Cardiac septum (tissue), 1 donor: ENCODE results near the gene SBSN. TPM values are rescaled to one million over a fixed set of nuclear protein-coding genes. Genes with fewer than 3 reads are reported as not detected.
A peak's percentile ranks its signal among the peaks of the same experiment; 100 is the strongest.

ENCODE experiments used
- DNase-seq: peaks from one replicate; pipeline ENCODE4 v3.0.0-alpha.2; 2020; ENCODE audit warnings: low spot score
- intact Hi-C: fragments of 100-400 bp; cut with DNase I; formaldehyde crosslinking; loops from one replicate; pipeline ENCODE4 v1.14.0; 2022
- total RNA-seq: library from RNA; stranded (reverse); fragmentation: NEBNext Ultra II Directional; extraction: Animal tissue kit (Norgen Biotek cat#: 25700); gene quantifications from one replicate; pipeline ENCODE4 v1.2.1, GENCODE V29; 2021
- donor health status: DM: no; HTN: no; CAD: no.

SBSN gene
- total RNA-seq, 1 donor from 2014 or later: not detected

DNA sequence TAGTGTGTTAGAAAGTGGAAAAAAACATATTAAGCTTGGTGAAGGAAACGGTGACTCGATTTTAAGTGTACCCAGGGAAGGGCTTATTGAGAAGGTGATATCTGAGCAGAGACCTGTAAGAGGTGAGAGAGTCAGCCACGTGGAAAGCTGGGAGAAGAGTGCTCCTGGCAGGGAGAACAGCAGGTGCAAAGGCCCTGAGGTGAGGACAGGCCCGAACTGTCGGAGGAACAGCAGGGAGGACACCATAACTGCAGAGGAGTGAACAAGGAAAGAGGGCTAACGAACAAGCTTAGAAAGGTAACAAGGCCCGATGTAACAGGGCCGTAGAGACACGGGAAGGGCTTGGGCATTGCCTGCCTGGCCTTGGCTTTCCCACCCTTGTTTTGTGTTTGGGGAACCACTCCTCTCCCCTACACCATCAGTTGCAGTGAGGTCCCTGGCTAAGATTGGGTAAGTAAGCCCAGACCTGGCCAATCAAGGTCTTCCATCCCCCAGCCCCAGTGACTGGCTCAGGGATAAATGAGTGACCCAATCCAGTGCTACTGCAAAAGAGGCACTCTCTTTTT, 28.0 kb upstream of the SBSN start:
- intact Hi-C loops: no loop called here
- DNase-seq: no peak

DNA sequence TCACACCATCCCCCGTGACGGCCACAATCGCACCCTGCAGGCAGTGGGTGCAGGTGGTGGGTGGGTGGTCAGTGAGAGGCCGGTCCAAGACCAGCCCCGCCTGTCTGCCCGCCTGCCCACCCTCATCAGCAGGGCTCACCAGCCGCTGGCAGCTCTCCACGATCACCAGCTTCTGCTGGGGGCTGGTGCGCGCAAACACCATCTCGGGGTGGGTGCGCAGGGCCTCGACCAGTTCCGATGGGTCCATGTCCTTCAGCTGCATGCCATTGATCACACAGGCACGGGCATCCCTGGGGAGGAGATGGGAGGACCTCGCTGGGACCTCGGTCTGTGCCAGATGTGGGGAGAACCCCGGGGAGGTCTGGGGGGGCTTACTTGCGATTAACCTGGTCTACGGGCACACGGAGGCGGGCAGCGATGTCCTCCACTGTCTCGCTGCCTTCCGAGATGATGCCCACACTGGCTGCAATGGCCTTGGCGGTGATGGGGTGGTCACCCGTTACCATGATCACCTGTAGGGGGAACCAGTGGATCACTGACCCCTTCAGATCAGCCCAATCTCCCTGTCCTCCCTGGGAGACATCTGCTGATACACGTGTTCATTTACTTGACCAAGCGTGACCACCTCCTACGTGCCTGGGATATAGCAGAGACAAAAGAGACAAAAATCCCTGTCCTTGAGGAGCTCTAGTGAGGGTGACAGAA, 27.3 kb upstream of the SBSN start:
- intact Hi-C loops: no loop called here
- DNase-seq: no peak

- DNase-seq: no peak
- intact Hi-C loops: no loop called here
Measured at GRCh38 chr19:35554076-35554475, 26.0 kb upstream of the SBSN start.

GRCh38 chr19:35553385-35554000, 25.4 kb upstream of the SBSN start:
- DNase-seq: no peak
- intact Hi-C loops: no loop called here

GRCh38 chr19:35552534-35553384, 24.6 kb upstream of the SBSN start:
- intact Hi-C loops: no loop called here
- no peak for DNase-seq

DNA sequence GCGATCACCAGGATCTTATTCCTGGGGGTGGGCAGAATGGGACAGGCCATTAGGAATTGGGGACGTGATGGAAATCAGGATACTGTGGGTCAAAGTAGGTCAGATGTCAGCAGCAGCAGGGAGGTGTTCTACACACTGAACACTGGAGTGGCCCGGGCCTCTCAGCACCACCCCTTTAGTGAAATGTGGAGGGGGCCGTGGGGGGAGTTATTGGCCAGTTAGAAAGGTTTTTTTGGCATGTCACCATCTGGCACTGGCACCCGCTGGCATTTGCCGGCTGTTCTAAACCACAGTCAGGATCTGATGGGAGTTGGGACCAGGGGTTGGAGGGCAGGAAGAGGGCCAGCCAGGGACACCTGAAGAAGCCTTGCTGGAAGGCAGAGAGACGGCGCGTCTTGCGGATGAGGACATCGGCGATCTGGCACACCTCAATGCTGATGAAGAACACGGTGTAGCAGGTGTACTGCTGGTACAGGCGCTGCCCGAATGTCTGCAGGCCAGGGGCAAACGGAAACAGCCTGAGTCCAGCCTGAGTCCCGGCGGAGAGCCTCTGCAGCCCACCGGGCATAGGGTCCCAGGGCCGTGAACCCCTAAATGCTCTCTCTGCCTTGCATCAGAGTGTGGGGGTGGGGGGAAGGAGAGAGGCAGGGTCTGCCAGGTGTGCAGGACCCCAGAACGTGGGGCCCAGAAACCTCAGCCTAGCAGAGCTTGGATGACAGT, 23.1 kb upstream of the SBSN start:
- no peak for DNase-seq

DNA sequence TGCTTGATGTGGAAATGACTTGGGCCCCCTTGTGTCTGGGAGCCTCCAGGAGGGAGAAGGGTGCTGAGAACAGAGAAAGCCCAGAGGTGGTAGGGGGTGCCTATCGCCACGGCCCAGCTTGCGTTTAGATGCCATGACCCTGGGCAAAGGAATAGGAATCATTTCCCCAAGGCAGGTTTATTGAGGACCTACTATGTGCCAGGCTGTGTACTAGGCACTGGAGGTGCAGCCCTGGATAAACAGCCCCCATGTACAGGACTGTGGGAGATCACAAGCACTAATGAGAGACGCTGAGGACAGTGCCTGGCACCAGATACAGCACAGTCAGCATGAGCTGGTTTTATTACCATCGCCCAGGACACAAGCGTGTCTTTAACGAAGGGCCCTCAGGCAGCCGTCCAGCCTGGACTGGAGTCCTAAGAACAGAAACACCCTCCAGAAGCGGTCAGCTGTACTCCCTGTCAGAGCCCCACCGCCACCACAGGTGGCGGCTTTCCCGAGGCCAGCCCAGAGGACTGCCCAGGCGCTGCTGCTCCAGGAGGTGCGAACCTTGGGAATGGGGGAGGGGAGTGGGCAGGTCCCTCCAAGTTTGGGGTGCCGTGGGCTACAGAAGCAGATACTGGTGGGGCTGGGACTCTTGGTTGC, 21.9 kb upstream of the SBSN start:
- intact Hi-C loops: loop anchor here (5.0 kb wide), 3 partner anchors 62 to 167 kb away; partner anchors contain the start of genes HAUS5 and KMT2B
- no peak for DNase-seq

More for the DNA sequence above, 23.1 kb upstream of the SBSN start:
- intact Hi-C loops: no loop called here

- intact Hi-C loops: loop anchor here (5.0 kb wide), 3 partner anchors 63 to 168 kb away; partner anchors contain the start of genes HAUS5 and KMT2B
- no peak for DNase-seq
Measured at GRCh38 chr19:35549174-35549788, 21.2 kb upstream of the SBSN start.

DNA sequence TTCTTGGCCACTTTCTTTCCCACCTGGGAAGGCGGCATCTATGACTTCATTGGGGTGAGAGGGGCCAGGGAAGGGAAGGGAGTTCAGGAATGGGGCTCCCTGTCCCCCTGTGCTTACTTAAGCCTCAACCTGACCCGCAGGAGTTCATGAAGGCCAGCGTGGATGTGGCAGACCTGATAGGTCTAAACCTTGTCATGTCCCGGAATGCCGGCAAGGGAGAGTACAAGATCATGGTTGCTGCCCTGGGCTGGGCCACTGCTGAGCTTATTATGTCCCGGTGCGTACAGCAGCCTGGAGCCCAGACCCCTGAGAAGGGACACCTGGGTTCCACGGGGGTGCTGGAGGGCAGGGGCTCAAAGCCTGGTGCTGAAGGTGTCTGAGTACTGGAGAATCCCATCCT, 18.4 kb upstream of the SBSN start:
- no peak for DNase-seq
- intact Hi-C loops: loop anchor here (5.0 kb wide), 3 partner anchors 66 to 171 kb away; partner anchors contain the start of genes HAUS5 and KMT2B

DNA sequence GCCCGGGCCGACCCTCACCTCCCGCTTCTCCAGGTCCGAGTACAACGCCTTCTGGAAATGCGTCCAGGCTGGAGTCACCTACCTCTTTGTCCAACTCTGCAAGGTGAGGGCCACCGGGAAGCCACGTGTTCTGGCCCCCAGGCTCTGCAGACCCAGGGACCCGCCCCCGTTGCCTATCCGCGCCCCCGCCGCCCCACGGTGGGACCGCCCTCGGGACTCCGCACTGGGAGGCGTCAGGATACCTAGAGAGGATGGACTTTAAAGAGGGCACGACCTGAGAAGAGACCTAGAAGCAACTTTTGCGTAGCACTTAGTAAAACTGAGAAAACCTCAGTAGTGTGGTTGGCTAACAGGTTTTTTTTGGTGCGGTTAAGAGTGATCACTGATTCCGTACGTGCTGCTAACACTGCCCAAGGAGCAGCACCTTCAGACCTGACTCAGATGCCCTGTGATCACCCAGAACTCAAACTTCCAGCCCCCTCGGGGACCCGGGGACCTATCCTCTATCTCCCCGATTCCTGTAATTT, 17.8 kb upstream of the SBSN start:
- no peak for DNase-seq
- intact Hi-C loops: loop anchor here (5.0 kb wide), 3 partner anchors 66 to 171 kb away; partner anchors contain the start of genes HAUS5 and KMT2B

- intact Hi-C loops: loop anchor here (5.0 kb wide), 3 partner anchors 67 to 172 kb away; partner anchors contain the start of genes HAUS5 and KMT2B
- peak; percentile 95 for DNase-seq
Measured at GRCh38 chr19:35545001-35545854, 17.1 kb upstream of the SBSN start, which contains the start of gene TMEM147. TSS of gene TMEM147 (plus strand) at chr19:35545626. CDS start at chr19:35545740, 114 bp downstream.

DNA sequence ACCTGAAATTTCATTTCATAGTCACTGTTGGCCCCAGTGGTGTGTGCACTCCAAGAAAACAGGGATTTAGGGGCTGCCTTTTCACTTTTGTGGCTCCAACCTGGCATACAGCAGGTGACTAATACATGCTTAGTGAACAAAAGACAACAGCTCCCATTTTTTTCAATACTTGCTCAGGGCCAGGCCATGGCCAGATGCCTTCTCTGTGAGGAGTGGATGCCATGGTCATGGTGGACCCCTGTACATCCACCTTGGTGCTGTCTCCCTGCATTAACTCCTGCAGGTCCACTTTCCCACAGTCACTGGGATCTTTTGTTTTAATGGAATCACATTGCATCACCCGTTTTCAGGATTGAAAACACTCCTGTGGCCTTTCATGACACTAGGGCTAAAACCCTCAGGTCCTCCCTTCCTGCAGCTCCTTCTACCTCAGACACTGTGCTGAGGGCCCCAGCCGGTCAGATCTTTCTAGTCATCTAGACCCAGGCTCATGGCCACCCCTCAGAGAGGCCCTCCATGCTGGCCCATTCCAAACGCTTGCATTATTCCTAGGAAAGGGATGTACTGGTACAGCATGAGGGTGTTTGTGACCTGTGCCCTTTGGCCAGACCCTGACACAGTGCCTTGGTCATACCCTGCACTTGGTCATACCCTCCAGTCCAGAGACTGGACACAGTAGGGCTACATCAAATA, 16.1 kb upstream of the SBSN start:
- no peak for DNase-seq
- intact Hi-C loops: no loop called here

- intact Hi-C loops: no loop called here
- DNase-seq: no peak
Measured at GRCh38 chr19:35543280-35544109, 15.4 kb upstream of the SBSN start.

GRCh38 chr19:35542209-35542608, 14.1 kb upstream of the SBSN start:
- intact Hi-C loops: no loop called here
- no peak for DNase-seq

GRCh38 chr19:35540356-35540927, 12.3 kb upstream of the SBSN start:
- no peak for DNase-seq
- intact Hi-C loops: no loop called here
